Neural cell (in vitro differentiated cells): ENCODE data around the gene FZD8.

Experiments used
- CTCF ChIP-seq: fragments of 450-650 bp; IDR thresholded peaks from 2 replicates; pipeline ENCODE4 v1.5.1; 2014; ENCODE audit warnings: antibody characterized with exemption, mild to moderate bottlenecking, moderate library complexity; ENCODE audit not compliant: poor library complexity, severe bottlenecking
- EZH2 ChIP-seq: fragments of 200-600, 300-800 bp; shearing (Covaris generic), sonication (generic); IDR thresholded peaks from 2 replicates; pipeline ENCODE4 v1.6.1; 2014; ENCODE audit warnings: antibody characterized with exemption, low read length, borderline replicate concordance, mild to moderate bottlenecking; ENCODE audit not compliant: insufficient read depth, poor library complexity, severe bottlenecking
- POLR2AphosphoS5 ChIP-seq: IDR thresholded peaks from 2 replicates; pipeline ENCODE4 v1.6.1; 2012
- RAD21 ChIP-seq: fragments of 450-650 bp; conservative IDR thresholded peaks from 2 replicates; pipeline ENCODE4 v1.6.1; 2014; ENCODE audit warnings: antibody characterized with exemption, mild to moderate bottlenecking, moderate library complexity
- REST ChIP-seq: IDR thresholded peaks from 2 replicates; pipeline ENCODE4 v1.6.1; 2012; ENCODE audit warnings: borderline replicate concordance
- SMC3 ChIP-seq: fragments of 450-650 bp; conservative IDR thresholded peaks from 2 replicates; pipeline ENCODE4 v1.6.1; 2014; ENCODE audit warnings: antibody characterized with exemption, mild to moderate bottlenecking, moderate library complexity; ENCODE audit not compliant: poor library complexity
- TAF1 ChIP-seq: IDR thresholded peaks from 2 replicates; pipeline ENCODE4 v1.6.1; 2012; ENCODE audit warnings: low read depth

- TF ChIP-seq CTCF (no peak), REST (no peak), POLR2AphosphoS5 (no peak), EZH2 (no peak), TAF1 (no peak), SMC3 (no peak), RAD21 (no peak)
Observed at GRCh38 chr10:35674843-35675242, 32.7 kb upstream of the FZD8 start.
